ENCODE data around the gene SOHLH1.

DNA sequence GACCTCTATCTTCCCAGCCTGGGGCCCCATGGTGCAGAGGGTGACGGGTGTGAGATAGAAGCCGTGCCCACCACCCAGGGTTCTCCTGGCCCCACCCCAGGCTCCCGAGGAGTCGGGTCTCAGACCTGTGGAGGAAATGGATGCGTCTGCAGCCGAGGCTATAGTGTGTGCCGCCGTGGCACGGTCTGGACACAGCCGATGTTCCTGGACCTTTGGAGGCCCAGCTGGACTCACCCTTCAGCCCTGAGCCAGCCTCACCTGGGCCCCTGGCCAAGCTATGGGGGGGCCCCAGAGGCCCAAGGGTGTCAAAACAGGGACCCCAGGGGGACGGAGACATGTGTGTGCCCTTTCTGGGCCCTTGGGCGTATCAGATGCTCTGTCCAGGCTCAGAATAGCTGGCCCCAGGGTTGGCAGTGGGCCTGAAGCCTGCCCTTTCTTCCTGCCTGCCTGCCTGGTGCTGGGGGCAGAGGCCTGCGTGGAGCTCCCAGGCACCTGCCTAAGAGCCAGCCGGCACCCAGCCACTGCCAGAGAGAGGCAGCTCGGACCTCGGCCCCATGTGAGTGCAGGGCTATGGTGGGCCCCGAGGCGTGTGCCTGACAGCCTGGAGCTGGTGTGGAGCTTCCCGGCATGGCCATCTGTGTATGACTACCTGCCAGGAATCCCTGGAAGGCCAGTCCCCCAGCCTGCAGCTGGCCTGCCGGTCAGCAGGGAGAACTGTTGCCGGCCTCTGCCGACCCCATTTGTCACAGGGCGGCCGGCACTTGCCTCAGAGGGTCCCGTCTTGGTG is 44.5 kb upstream of the SOHLH1 start:
- no peak for TF ChIP-seq POLR2A (IDR thresholded peaks at IDR 0.05; ENCODE audit: low read length)
- TF ChIP-seq GATA1 (IDR thresholded peaks at IDR 0.05; ENCODE audit: low read depth, low read length) = no peak
